HG02852 (cell line): Measurements from ENCODE around the gene SLC9A3.

Source experiments
- ATAC-seq: cut with Tn5 transposase; IDR thresholded peaks from one replicate; pipeline ENCODE4 v1.9.1; 2021; ENCODE audit warnings: mild to moderate bottlenecking, moderate library complexity; ENCODE audit not compliant: unreplicated experiment

Gene SLC9A3

DNA sequence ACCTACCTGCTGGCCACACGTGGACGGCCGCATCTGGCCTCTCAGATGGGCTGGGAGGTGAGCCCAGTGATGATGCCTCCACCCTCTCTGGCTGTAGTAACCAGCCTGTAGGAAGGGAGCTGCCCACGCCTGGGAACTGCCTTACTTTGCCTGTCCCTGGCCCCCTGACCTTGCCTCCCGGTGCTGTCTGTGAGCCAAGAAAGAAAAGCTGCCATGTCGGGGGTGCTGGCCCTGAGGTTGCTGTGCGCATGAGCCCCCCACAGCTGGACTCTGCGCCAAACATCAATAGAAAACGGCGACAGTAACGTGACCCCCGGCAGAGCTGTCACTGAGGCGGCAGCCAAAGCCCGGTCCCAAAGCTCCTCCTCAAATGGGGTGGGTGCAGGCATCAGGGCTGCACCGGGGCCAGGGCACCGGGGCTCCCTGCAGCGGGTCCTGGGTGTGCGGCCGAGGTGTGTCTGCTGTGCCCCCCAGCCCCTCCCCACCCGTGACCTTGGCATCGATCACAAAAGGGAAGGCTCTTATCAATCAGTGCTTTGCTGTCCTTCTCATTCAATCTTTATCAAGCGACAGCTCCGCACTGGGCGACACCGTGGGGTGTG, 15.3 kb upstream of the SLC9A3 start:
- no peak for ATAC-seq

- ATAC-seq, result no peak
These were observed 14.7 kb upstream of the SLC9A3 start for GRCh38 chr5:538801-539468.

DNA sequence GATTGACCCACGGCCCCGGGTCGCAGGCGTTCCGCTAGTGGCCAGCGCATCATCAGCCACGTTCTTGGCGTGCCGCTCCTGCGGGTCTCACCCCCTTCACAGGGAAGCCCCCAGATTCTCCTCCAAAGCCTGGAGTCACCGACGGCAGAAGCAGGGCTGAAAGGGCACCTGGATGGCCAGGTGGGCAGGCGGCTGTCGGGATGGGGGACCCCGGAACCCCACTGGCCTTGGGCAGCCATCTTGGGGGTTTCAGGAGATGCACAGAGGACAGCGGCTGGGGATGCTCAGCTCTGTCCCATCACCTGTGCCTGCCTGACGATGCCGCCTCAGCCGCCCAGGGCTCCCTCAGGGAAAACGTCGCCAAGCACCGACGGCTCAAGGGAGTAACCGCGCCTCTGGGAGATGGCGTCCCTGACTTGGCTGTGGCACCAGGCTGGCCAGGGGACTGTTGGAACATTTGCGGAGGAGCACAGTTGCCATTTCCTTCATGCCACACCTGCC, 14.1 kb upstream of the SLC9A3 start:
- ATAC-seq, result no peak

- no peak for ATAC-seq
These were observed 13.4 kb upstream of the SLC9A3 start for GRCh38 chr5:537621-538071.

- no peak for ATAC-seq
These were observed 12.8 kb upstream of the SLC9A3 start for GRCh38 chr5:537098-537497.

GRCh38 chr5:535846-536698, 11.8 kb upstream of the SLC9A3 start:
- ATAC-seq, result no peak

GRCh38 chr5:534743-535671, 10.8 kb upstream of the SLC9A3 start:
- ATAC-seq, result no peak

GRCh38 chr5:533955-534742, 9.9 kb upstream of the SLC9A3 start:
- ATAC-seq, result no peak

- no peak for ATAC-seq
These were observed 9.2 kb upstream of the SLC9A3 start for GRCh38 chr5:533243-533954.

- ATAC-seq, result no peak
These were observed 8.4 kb upstream of the SLC9A3 start for GRCh38 chr5:532521-533242.

GRCh38 chr5:531749-532315, 7.6 kb upstream of the SLC9A3 start:
- no peak for ATAC-seq

GRCh38 chr5:531101-531748, 7.0 kb upstream of the SLC9A3 start:
- ATAC-seq, result no peak

DNA sequence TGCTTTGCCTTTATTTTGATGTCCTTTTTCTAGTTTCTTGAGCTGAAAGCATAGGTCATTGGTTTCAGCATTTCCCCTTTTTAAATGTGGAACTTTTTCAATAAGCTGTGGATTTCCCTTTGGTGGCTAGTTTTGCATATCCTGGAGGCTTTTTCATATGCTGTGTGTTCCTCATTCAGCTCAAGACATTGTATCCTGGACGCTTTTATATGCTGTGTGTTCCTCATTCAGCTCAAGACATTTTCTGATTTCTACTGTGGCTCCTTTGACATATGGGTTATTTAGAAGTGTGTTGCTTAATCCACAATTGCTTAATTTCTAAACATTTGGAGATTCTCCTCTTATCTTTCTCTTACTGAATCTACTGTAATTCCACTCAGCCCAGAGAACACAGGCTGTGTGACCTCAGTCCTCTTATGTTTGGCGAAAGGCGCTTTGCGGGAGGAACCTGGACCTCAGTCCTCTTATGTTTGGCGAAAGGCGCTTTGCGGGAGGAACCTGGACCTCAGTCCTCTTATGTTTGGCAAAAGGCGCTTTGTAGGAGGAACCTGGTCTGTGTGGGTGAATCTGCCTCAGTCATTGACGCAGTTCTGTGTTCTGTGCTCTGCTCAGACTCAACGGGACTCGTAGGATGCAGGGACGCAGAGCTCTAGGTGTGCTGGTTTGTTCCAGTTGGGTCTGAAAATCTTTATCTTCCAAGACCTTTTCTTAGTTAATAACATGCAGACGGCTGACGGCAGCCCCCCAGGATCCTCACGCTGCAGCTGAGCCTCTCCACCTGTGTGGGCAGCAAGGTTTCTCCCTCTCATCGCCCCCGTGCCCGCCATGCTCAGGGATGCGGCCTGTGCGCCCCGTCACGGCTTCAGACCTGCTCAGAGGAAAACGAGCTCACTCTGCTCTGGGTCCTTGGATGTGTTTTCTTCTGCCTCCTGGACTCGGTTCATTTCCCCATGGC, 6.0 kb upstream of the SLC9A3 start:
- ATAC-seq, result peak; percentile 49

GRCh38 chr5:528629-529511, 4.6 kb upstream of the SLC9A3 start:
- ATAC-seq, result no peak
